HG02763 (cell line): ENCODE data around the gene ARMC9.
"Not testable (repeated sequence)": the region's sequence is repeated elsewhere in the genome, so short reads cannot be mapped to it uniquely, and the experiment has no call there.

Experiments
- ATAC-seq: cut with Tn5 transposase; IDR thresholded peaks from one replicate; pipeline ENCODE4 v1.9.1; 2021; ENCODE audit warnings: mild to moderate bottlenecking, moderate library complexity; ENCODE audit not compliant: unreplicated experiment

Gene ARMC9

GRCh38 chr2:231182513-231182899 is 15.9 kb upstream of the ARMC9 start:
- no peak for ATAC-seq

GRCh38 chr2:231183851-231184250 is 14.6 kb upstream of the ARMC9 start:
- ATAC-seq = no peak

- ATAC-seq = no peak
These were observed 14.1 kb upstream of the ARMC9 start for GRCh38 chr2:231184319-231184718.

GRCh38 chr2:231185050-231185725 is 13.2 kb upstream of the ARMC9 start:
- no peak for ATAC-seq

- ATAC-seq = no peak
These were observed 12.5 kb upstream of the ARMC9 start for GRCh38 chr2:231185886-231186285.

GRCh38 chr2:231186325-231186724 is 12.1 kb upstream of the ARMC9 start:
- ATAC-seq = no peak

- ATAC-seq = no peak
These were observed 10.5 kb upstream of the ARMC9 start for GRCh38 chr2:231187736-231188505.

- ATAC-seq = no peak
These were observed 9.8 kb upstream of the ARMC9 start for GRCh38 chr2:231188506-231189170.

- ATAC-seq = no peak
These were observed 9.3 kb upstream of the ARMC9 start for GRCh38 chr2:231189171-231189530.

- ATAC-seq = no peak
These were observed 8.6 kb upstream of the ARMC9 start for GRCh38 chr2:231189571-231190495.

GRCh38 chr2:231190531-231191197 is 7.8 kb upstream of the ARMC9 start:
- no peak for ATAC-seq

GRCh38 chr2:231191896-231192872 is 6.2 kb upstream of the ARMC9 start:
- ATAC-seq = no peak

- no peak for ATAC-seq
These were observed 5.2 kb upstream of the ARMC9 start for GRCh38 chr2:231193216-231193615.

GRCh38 chr2:231196592-231196991 is 1.8 kb upstream of the ARMC9 start:
- ATAC-seq = no peak

GRCh38 chr2:231197196-231197595 is 1.2 kb upstream of the ARMC9 start:
- ATAC-seq = not testable (repeated sequence)

GRCh38 chr2:231197706-231198290 is 633 bp upstream of the ARMC9 start:
- ATAC-seq = no peak

GRCh38 chr2:231199219-231199618 is 788 bp downstream of the ARMC9 start:
- no peak for ATAC-seq

GRCh38 chr2:231200805-231201474 is 2.5 kb downstream of the ARMC9 start:
- no peak for ATAC-seq
